B cell (primary cell): Measurements from ENCODE around the gene ATP9B. TPM values are rescaled to one million over a fixed set of nuclear protein-coding genes. Genes with fewer than 3 reads are reported as not detected.
A peak's percentile ranks its signal among the peaks of the same experiment; 100 is the strongest.

Experiments
- ATAC-seq: fragments of 200-7000 bp; cut with Tn5 transposase; one replicate; pipeline ENCODE4 v1.10.0; 2021; ENCODE audit warnings: low read depth, mild to moderate bottlenecking, moderate number of reproducible peaks, moderate library complexity
- CTCF ChIA-PET: fragments of 350-600 bp; sonication (Branson Sonifier 250); formaldehyde crosslinking; loops from one replicate; lab custom pipeline; 2021; ENCODE audit warnings: antibody characterized with exemption, inconsistent platforms; lab: Charles Lee
- POLR2A ChIA-PET: fragments of 350-600 bp; sonication (Branson Sonifier 250); formaldehyde crosslinking; loops from one replicate; lab custom pipeline; 2021; ENCODE audit warnings: antibody characterized with exemption; lab: Charles Lee
- DNase-seq: peaks from one replicate; pipeline ENCODE4 v3.0.0; 2013
- H2AFZ ChIP-seq: 2 replicates; pipeline ENCODE4 v1.6.1; 2012; ENCODE audit warnings: mild to moderate bottlenecking, low read depth, low read length; ENCODE audit not compliant: insufficient read depth, poor library complexity, severe bottlenecking
- H3K27ac ChIP-seq, 2 donors: 1 replicate in 1 of 2; 2 replicates in 1 of 2; pipeline ENCODE4 v1.5.1; 2012 to 2013; ENCODE audit warnings: low read length in 2 of 2, mild to moderate bottlenecking in 2 of 2, moderate library complexity in 1 of 2
- H3K27me3 ChIP-seq, 4 experiments: fragments of 200-600 bp in 1 of 4; sonication (generic) in 1 of 4; replicated peaks in 1 of 4; 1 replicate in 2 of 4; 2 replicates in 2 of 4; pipeline versions ENCODE4 v1.6.1 to v1.7.0; 2013 to 2016; ENCODE audit warnings: low read length in 3 of 4, mild to moderate bottlenecking in 2 of 4, mixed read lengths in 1 of 4, moderate library complexity in 1 of 4; ENCODE audit not compliant: insufficient read depth in 4 of 4, control insufficient read depth in 3 of 4; ENCODE audit errors: control extremely low read depth in 1 of 4
- H3K36me3 ChIP-seq, 2 experiments: replicated peaks in 1 of 2; 1 replicate in 1 of 2; 2 replicates in 1 of 2; pipeline versions ENCODE4 v1.6.1 to v1.7.1; 2013; ENCODE audit warnings: low read length in 1 of 2; ENCODE audit not compliant: insufficient read depth in 2 of 2, control insufficient read depth in 1 of 2; ENCODE audit errors: control extremely low read depth in 1 of 2, extremely low read depth in 1 of 2
- H3K4me1 ChIP-seq, 2 donors: fragments of 200-600 bp in 1 of 2; sonication (generic) in 1 of 2; 1 replicate in 1 of 2; 2 replicates in 1 of 2; pipeline versions ENCODE4 v1.5.1 to v1.6.1; 2013 to 2017; ENCODE audit warnings: low read length in 2 of 2; ENCODE audit not compliant: control insufficient read depth in 2 of 2, insufficient read depth in 2 of 2
- H3K4me2 ChIP-seq: replicated peaks from 2 replicates; pipeline ENCODE3; 2012; ENCODE audit warnings: mild to moderate bottlenecking, low read depth, low read length; ENCODE audit not compliant: poor library complexity, severe bottlenecking
- H3K4me3 ChIP-seq, 5 experiments: fragments of 200-600 bp in 1 of 5; sonication (generic) in 1 of 5; 1 replicate in 3 of 5; 2 replicates in 2 of 5; pipeline versions ENCODE4 v1.5.1 to v1.7.0; 2011 to 2016; ENCODE audit warnings: low read length in 4 of 5, mild to moderate bottlenecking in 4 of 5, low read depth in 2 of 5, control low read depth in 1 of 5, moderate library complexity in 1 of 5; ENCODE audit not compliant: insufficient read depth in 1 of 5; ENCODE audit errors: control extremely low read depth in 1 of 5, extremely low read depth in 1 of 5
- H3K79me2 ChIP-seq: fragments of 200-600 bp; sonication (generic); one replicate; pipeline ENCODE4 v1.6.0; 2016; ENCODE audit warnings: low read length; ENCODE audit not compliant: control insufficient read depth, insufficient read depth
- H3K9ac ChIP-seq: fragments of 200-600 bp; sonication (generic); 2 replicates; pipeline ENCODE4 v1.6.1; 2017; ENCODE audit warnings: mild to moderate bottlenecking, low read length, moderate library complexity
- H3K9me3 ChIP-seq, 3 donors: one replicate each; pipeline versions ENCODE4 v1.6.1 to v1.7.1; 2013; ENCODE audit warnings: low read length in 2 of 3; ENCODE audit not compliant: control insufficient read depth in 2 of 3, insufficient read depth in 1 of 3; ENCODE audit errors: control extremely low read depth in 1 of 3
- H4K20me1 ChIP-seq: 2 replicates; pipeline ENCODE4 v1.6.0; 2012; ENCODE audit warnings: mild to moderate bottlenecking, low read length; ENCODE audit not compliant: insufficient read depth, control insufficient read depth, poor library complexity, severe bottlenecking
- H3K27ac Mint-ChIP-seq: one replicate; pipeline ENCODE4 v1.8.0; 2021; ENCODE audit warnings: mixed read lengths
- H3K27me3 Mint-ChIP-seq: one replicate; pipeline ENCODE4 v1.8.0; 2021; ENCODE audit warnings: mixed read lengths
- H3K4me1 Mint-ChIP-seq: one replicate; pipeline ENCODE4 v1.8.0; 2021; ENCODE audit warnings: mixed read lengths
- H3K4me3 Mint-ChIP-seq: one replicate; pipeline ENCODE4 v1.8.0; 2021; ENCODE audit warnings: mixed read lengths
- H3K9me3 Mint-ChIP-seq: one replicate; pipeline ENCODE4 v1.8.0; 2022; ENCODE audit warnings: mixed read lengths; ENCODE audit not compliant: insufficient read depth
- CTCF ChIP-seq: fragments of 200-600 bp; IDR thresholded peaks from one replicate; pipeline ENCODE4 v1.8.0; 2022; ENCODE audit warnings: antibody characterized with exemption, mild to moderate bottlenecking
- EZH2 ChIP-seq: IDR thresholded peaks from 2 replicates; pipeline ENCODE4 v1.6.1; 2012; ENCODE audit warnings: borderline replicate concordance, low read depth, mild to moderate bottlenecking, moderate library complexity, low read length; ENCODE audit not compliant: insufficient read depth, poor library complexity, severe bottlenecking
- WGBS: methylation state at CpG from one replicate; pipeline ENCODE4 v1.1.5; 2013; ENCODE audit warnings: missing lambda C conversion rate; ENCODE audit not compliant: insufficient coverage; 5-methylcytosine and 5-hydroxymethylcytosine counted together
- intact Hi-C: fragments of 100-400 bp; cut with micrococcal nuclease; formaldehyde crosslinking; loops from one replicate; pipeline ENCODE4 v1.10.0; 2022
- polyA plus RNA-seq: library from polyadenylated mRNA; depleted of rRNA; stranded (reverse); fragments of >200 nt; gene quantifications from 2 replicates; pipeline ENCODE4 v1.2.3, GENCODE V29; 2012
- total RNA-seq, 2 donors: library from RNA; stranded (reverse); fragments of 120-200 nt in 1 of 2; gene quantifications; 1 replicate in 1 of 2; 2 replicates in 1 of 2; pipeline versions ENCODE4 v1.2.3 to v1.2.4, GENCODE V29; 2013 to 2022

The ATP9B gene
- total and polyA plus RNA-seq, 2 donors (not counting 1 experiment from before 2014, with no cell fraction given) = 34.3 to 71.7 TPM

DNA sequence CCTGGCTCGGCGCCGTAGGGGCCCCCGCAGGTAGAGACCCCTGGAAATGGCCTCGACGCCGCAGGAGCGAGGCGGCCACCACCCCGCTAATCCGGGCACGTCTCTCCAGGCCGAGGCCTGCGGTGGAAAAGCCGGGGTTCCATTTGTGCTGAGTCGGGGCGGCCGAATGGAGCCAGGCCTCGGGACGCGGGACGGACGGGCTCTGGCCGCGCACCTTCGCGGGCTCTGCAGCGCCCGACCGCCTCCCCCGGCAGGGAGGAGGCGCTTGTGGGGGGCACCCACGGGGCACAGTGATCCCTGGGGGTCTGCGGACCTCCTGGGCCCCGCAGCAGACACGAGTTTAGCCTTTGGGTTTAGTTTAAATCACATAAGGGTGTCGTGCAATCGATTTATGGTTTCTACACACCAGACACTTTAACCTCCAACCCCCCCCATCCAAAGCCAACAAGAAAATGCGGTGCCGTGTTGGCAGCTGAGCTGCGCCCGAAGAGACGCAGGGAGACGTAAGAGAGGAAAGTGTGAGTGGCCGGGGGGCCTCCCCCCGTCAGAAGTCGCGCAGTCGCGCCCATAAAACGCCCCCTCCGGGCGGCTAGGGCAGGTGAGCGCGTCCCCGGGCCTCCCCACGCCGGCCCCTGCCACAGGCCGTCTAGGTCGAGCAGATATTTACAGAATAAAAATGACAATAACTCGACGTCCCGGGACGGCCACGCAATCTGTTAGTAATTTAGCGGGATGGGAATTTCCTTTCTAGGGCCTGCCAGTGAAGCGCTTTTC is 325.5 kb downstream of the ATP9B start:
- peaks cover 0 to 3% (median 0%) of the 10 kb centered on the region in 4 experiments for H3K27me3 ChIP-seq
- H3K9me3 ChIP-seq = no peaks in the 10 kb centered on the region
- Mint-ChIP-seq H3K27ac (peak overlapping the region; percentile 78), H3K4me1 (peaks cover 41% of the 10 kb centered on the region), H3K4me3 (peak overlapping the region; percentile 92), H3K9me3 (no peaks in the 10 kb centered on the region), H3K27me3 (no peaks in the 10 kb centered on the region)
- peak overlapping the region; percentile 99 for H3K4me2 ChIP-seq
- peak; percentile 25 for ATAC-seq
- H3K36me3 ChIP-seq = no peaks in the 10 kb centered on the region
- peak; percentile 72 for DNase-seq
- H3K27ac ChIP-seq = peak overlapping the region in 1 of 2 donors; percentile 66
- peaks cover 34% of the 10 kb centered on the region for H3K79me2 ChIP-seq
- TF ChIP-seq CTCF (no peak), EZH2 (no peak)
- under 1% methylated on average over 52 of the region's 67 CpGs for WGBS
- peaks cover 40 to 50% of the 10 kb centered on the region in 2 donors for H3K4me1 ChIP-seq
- H4K20me1 ChIP-seq = peaks cover 16% of the 10 kb centered on the region
- H3K4me3 ChIP-seq = peak overlapping the region; percentile 17 to 78 (median 59)
- ChIA-PET POLR2A (interaction anchor here (0.7 to 2.3 kb wide), 2 partner anchors 129 to 638 kb away, joined by 3 to 5 read pairs; no protein-coding TSS in a partner anchor), CTCF (interaction anchor here (5.7 kb wide), 1 partner anchor 14 kb away, joined by 55 read pairs; no protein-coding TSS in a partner anchor)
- peak overlapping the region; percentile 69 for H3K9ac ChIP-seq
- H2AFZ ChIP-seq = peak overlapping the region; percentile 68
- intact Hi-C loops = loop anchor here (1.0 to 5.0 kb wide), 3 partner anchors 43 to 285 kb away; partner anchors contain the start of gene CTDP1

DNA sequence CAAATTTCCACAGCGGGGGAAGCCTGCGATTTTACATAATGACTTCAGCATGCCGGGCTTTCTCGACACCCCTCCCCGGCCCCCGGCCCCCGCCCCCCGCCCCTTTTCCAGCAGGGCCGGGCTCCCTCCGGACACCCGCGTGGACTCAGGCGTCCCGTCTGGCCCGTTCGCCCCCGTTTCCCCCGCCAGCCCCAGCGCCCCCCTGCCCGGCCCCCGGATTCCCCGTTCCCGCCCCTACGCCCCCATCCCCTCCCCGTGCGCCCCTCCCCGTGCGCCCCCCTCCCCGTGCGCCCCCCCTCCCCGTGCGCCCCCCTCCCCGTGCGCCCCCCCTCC is 326.1 kb downstream of the ATP9B start:
- Histone ChIP-seq H2AFZ (peak overlapping the region; percentile 68), H3K27ac (no peak overlapping the region), H3K9ac (peak overlapping the region; percentile 69), H3K79me2 (peaks cover 38% of the 10 kb centered on the region), H3K4me3 (peak overlapping the region in 4 of 5 experiments; percentile 32 to 78 (median 60)), H3K36me3 (no peaks in the 10 kb centered on the region), H3K4me2 (peak overlapping the region; percentile 99), H3K4me1 (peaks cover 40 to 50% of the 10 kb centered on the region in 2 donors), H4K20me1 (peaks cover 16% of the 10 kb centered on the region), H3K27me3 (peaks cover 0 to 3% (median 0%) of the 10 kb centered on the region in 4 experiments), H3K9me3 (no peaks in the 10 kb centered on the region)
- ATAC-seq = no peak
- Mint-ChIP-seq H3K27me3 (no peaks in the 10 kb centered on the region), H3K27ac (peak overlapping the region; percentile 78), H3K9me3 (no peaks in the 10 kb centered on the region), H3K4me3 (peak overlapping the region; percentile 92), H3K4me1 (peaks cover 41% of the 10 kb centered on the region)
- CTCF ChIA-PET = interaction anchor here (1.2 to 4.3 kb wide), 4 partner anchors 47 to 135 kb away, joined by 3 to 38 read pairs (median 12); no protein-coding TSS in a partner anchor
- TF ChIP-seq CTCF (no peak), EZH2 (no peak)
- intact Hi-C loops = loop anchor here (1.0 kb wide), 1 partner anchor 284 kb away; the partner anchor contains the start of gene CTDP1
- no peak for DNase-seq
- POLR2A ChIA-PET = interaction anchor here (0.7 kb wide), 1 partner anchor 638 kb away, joined by 3 read pairs; no protein-coding TSS in a partner anchor
- WGBS = no CpG with 5 or more reads among the region's 34 CpGs
